K562 (cell line): ENCODE data around the gene RBMX. TPM values are rescaled to one million over a fixed set of nuclear protein-coding genes. Genes with fewer than 3 reads are reported as not detected.
A peak's percentile ranks its signal among the peaks of the same experiment; 100 is the strongest.

Experiments
- ZBTB40 ChIP-seq, 2 experiments: fragments of 450-650 bp in 1 of 2; sonication (generic) in 1 of 2; formaldehyde crosslinking in 1 of 2; IDR thresholded peaks; 2 replicates each; pipeline versions ENCODE4 v1.7.1 to v1.9.0; 2016 to 2022; ENCODE audit warnings: inconsistent platforms in 1 of 2, mild to moderate bottlenecking in 1 of 2, missing genetic modification reagents in 1 of 2
- polyA plus RNA-seq, 8 experiments: library from polyadenylated mRNA; depleted of rRNA in 4 of 8; stranded (reverse) in 5 of 8; unstranded in 3 of 8; fragments of >200 nt; fragmentation: Nextera tagmentation in 2 of 8; fragmentation: Illumina TruSeq in 1 of 8; extraction: Ambion mirVana in 2 of 8; extraction: Trizol in 1 of 8; gene quantifications; 2 replicates each; pipeline versions ENCODE4 v1.2.1 to v1.2.3, GENCODE V29; 2011 to 2014; ENCODE audit warnings: inconsistent platforms in 1 of 8, missing spikeins in 1 of 8
- total RNA-seq, 7 experiments: library from RNA; depleted of rRNA in 6 of 7; stranded (reverse); fragments of >200 nt in 6 of 7; fragmentation: Illumina TruSeq in 2 of 7; extraction: Trizol in 2 of 7; gene quantifications; 2 replicates each; pipeline versions ENCODE4 v1.2.1 to v1.2.3, GENCODE V29; 2011 to 2021; ENCODE audit warnings: low replicate concordance in 1 of 7

Gene RBMX
- total and polyA plus RNA-seq, 9 of the 15 experiments (the other 6 are each of a cell fraction or from before 2014, with no cell fraction given): 405 to 671 (median 540) TPM

DNA sequence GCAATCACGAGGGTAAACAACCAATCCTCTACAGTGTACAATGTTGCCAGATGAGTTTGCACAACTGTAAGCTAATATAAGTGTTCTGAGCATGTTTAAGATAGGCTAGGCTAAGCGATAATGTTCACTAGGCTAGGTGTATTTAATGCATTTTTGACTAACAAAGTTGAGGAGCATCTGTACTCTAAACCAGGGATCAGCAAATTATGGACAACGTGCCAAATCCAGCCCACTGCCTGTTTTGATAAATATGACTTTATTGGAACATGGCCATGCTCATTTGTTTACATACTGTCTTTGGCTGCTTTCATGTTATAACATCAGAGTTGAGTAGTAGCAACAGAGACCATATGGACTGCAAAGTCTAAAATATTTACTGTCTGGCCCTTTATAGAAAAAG, 53.5 kb downstream of the RBMX start (continued):
- TF ChIP-seq ZBTB40 (IDR thresholded peaks at IDR 0.05) (0 out of 2 replicates have a peak, but pooled peaks have one; percentile 14), ZBTB40 (CRISPR knock-in tag; IDR thresholded peaks at IDR 0.05) (no peak)
- TF ChIP-seq, all 486 proteins: peak for 2
